OCI-LY3 (cell line): Measurements from ENCODE around the gene ECI2.

Source experiments
- H2AFZ ChIP-seq: fragments of 200-600, 300-600 bp; shearing (Covaris generic); 2 replicates; pipeline ENCODE4 v1.6.0; 2014; ENCODE audit warnings: antibody characterized with exemption, low read depth, low read length
- H3K27ac ChIP-seq: fragments of 200-600, 300-600 bp; sonication (generic); 2 replicates; pipeline ENCODE4 v1.5.1; 2014; ENCODE audit warnings: mild to moderate bottlenecking, low read length, moderate library complexity, mixed read lengths
- H3K27me3 ChIP-seq: fragments of 200-600, 300-600 bp; sonication (generic); 2 replicates; pipeline ENCODE4 v1.6.1; 2014; ENCODE audit warnings: low read depth, low read length, mixed read lengths
- H3K36me3 ChIP-seq: fragments of 200-600, 300-600 bp; sonication (generic); replicated peaks from 2 replicates; pipeline ENCODE3; 2014; ENCODE audit warnings: low read depth, low read length, mixed read lengths
- H3K4me1 ChIP-seq: fragments of 300-600, 200-600 bp; sonication (generic); 2 replicates; pipeline ENCODE4 v1.6.1; 2014; ENCODE audit warnings: low read length, mixed read lengths
- H3K4me2 ChIP-seq: fragments of 200-600, 300-600 bp; sonication (generic); 2 replicates; pipeline ENCODE4 v1.6.1; 2014; ENCODE audit warnings: low read length, mixed read lengths
- H3K4me3 ChIP-seq: fragments of 300-600, 200-600 bp; sonication (generic); 2 replicates; pipeline ENCODE4 v1.5.1; 2014; ENCODE audit warnings: antibody characterized with exemption, mild to moderate bottlenecking, low read length, moderate library complexity
- H3K79me2 ChIP-seq: fragments of 300-600, 200-600 bp; shearing (Covaris generic); 2 replicates; pipeline ENCODE4 v1.6.1; 2014; ENCODE audit warnings: mild to moderate bottlenecking, low read length, mixed read lengths
- H3K9ac ChIP-seq: fragments of 300-600, 200-600 bp; shearing (Covaris generic); 2 replicates; pipeline ENCODE4 v1.6.0; 2014; ENCODE audit warnings: mild to moderate bottlenecking, low read length, moderate library complexity
- H3K9me3 ChIP-seq: fragments of 200-600, 300-600 bp; shearing (Covaris generic); 2 replicates; pipeline ENCODE4 v1.6.1; 2014; ENCODE audit warnings: low read length, mixed read lengths; ENCODE audit not compliant: insufficient read depth
- H4K20me1 ChIP-seq: fragments of 200-600, 300-600 bp; sonication (generic); 2 replicates; pipeline ENCODE4 v1.6.1; 2016; ENCODE audit warnings: low read length, mixed read lengths; ENCODE audit not compliant: insufficient read depth
- CTCF ChIP-seq: fragments of 200-600, 300-600 bp; sonication (generic); IDR thresholded peaks from 2 replicates; pipeline ENCODE4 v1.5.1; 2014; ENCODE audit warnings: antibody characterized with exemption, low read length, low read depth
- EZH2phosphoT487 ChIP-seq: fragments of 200-600 bp; shearing (Covaris generic); IDR thresholded peaks from 2 replicates; pipeline ENCODE4 v1.6.1; 2018; ENCODE audit warnings: antibody characterized with exemption, mixed run types, low read depth

The ECI2 gene

GRCh38 chr6:4178737-4179333 lies 43.5 kb upstream of the ECI2 start:
- H3K27me3 ChIP-seq: no peaks in the 10 kb centered on the region
- H3K4me3 ChIP-seq: no peak overlapping the region
- H3K36me3 ChIP-seq: no peaks in the 10 kb centered on the region
- no peak overlapping the region for H3K27ac ChIP-seq
- no peaks in the 10 kb centered on the region for H3K79me2 ChIP-seq
- H2AFZ ChIP-seq: no peak overlapping the region
- H3K4me1 ChIP-seq: no peaks in the 10 kb centered on the region
- TF ChIP-seq EZH2phosphoT487 (no peak), CTCF (no peak)
- no peak overlapping the region for H3K9ac ChIP-seq
- H3K4me2 ChIP-seq: no peak overlapping the region
- H3K9me3 ChIP-seq: no peaks in the 10 kb centered on the region
- no peaks in the 10 kb centered on the region for H4K20me1 ChIP-seq

GRCh38 chr6:4176907-4177306 lies 41.5 kb upstream of the ECI2 start:
- no peak overlapping the region for H3K4me2 ChIP-seq
- H4K20me1 ChIP-seq: no peaks in the 10 kb centered on the region
- H3K4me3 ChIP-seq: no peak overlapping the region

GRCh38 chr6:4174042-4174441 lies 38.7 kb upstream of the ECI2 start:
- no peak for TF ChIP-seq CTCF
- no peak for TF ChIP-seq EZH2phosphoT487
- peaks cover 10% of the 10 kb centered on the region for H3K4me1 ChIP-seq
- H3K9ac ChIP-seq: no peak overlapping the region
- no peaks in the 10 kb centered on the region for H3K79me2 ChIP-seq
- no peaks in the 10 kb centered on the region for H4K20me1 ChIP-seq
- no peak overlapping the region for H3K4me3 ChIP-seq
- no peaks in the 10 kb centered on the region for H3K36me3 ChIP-seq
- H2AFZ ChIP-seq: no peak overlapping the region
- H3K27ac ChIP-seq: no peak overlapping the region
- no peaks in the 10 kb centered on the region for H3K27me3 ChIP-seq
- no peaks in the 10 kb centered on the region for H3K9me3 ChIP-seq
- no peak overlapping the region for H3K4me2 ChIP-seq

More at GRCh38 chr6:4176907-4177306, 41.5 kb upstream of the ECI2 start:
- H3K27ac ChIP-seq: no peak overlapping the region
- H3K79me2 ChIP-seq: no peaks in the 10 kb centered on the region
- H3K4me1 ChIP-seq: peaks cover 7% of the 10 kb centered on the region
- H2AFZ ChIP-seq: no peak overlapping the region
- H3K36me3 ChIP-seq: no peaks in the 10 kb centered on the region
- H3K9me3 ChIP-seq: no peaks in the 10 kb centered on the region
- no peak for TF ChIP-seq EZH2phosphoT487
- TF ChIP-seq CTCF: no peak
- no peaks in the 10 kb centered on the region for H3K27me3 ChIP-seq
- H3K9ac ChIP-seq: no peak overlapping the region

- TF ChIP-seq CTCF: no peak
- no peak for TF ChIP-seq EZH2phosphoT487
- peak overlapping the region; percentile 46 for H3K4me2 ChIP-seq
- H3K4me3 ChIP-seq: no peak overlapping the region
- no peaks in the 10 kb centered on the region for H3K36me3 ChIP-seq
- H3K4me1 ChIP-seq: peaks cover 10% of the 10 kb centered on the region
- no peaks in the 10 kb centered on the region for H3K27me3 ChIP-seq
- no peaks in the 10 kb centered on the region for H3K79me2 ChIP-seq
- H3K9ac ChIP-seq: no peak overlapping the region
- no peak overlapping the region for H2AFZ ChIP-seq
- no peak overlapping the region for H3K27ac ChIP-seq
- no peaks in the 10 kb centered on the region for H3K9me3 ChIP-seq
- H4K20me1 ChIP-seq: no peaks in the 10 kb centered on the region
Measured at GRCh38 chr6:4172368-4172767, 37.0 kb upstream of the ECI2 start.
